ENCODE data around the gene C9orf57. TPM values are rescaled to one million over a fixed set of nuclear protein-coding genes. Genes with fewer than 3 reads are reported as not detected.

Gene C9orf57
- polyA plus RNA-seq, 1 donor (not counting 4 experiments of a cell fraction or from before 2014, with no cell fraction given): not detected

DNA sequence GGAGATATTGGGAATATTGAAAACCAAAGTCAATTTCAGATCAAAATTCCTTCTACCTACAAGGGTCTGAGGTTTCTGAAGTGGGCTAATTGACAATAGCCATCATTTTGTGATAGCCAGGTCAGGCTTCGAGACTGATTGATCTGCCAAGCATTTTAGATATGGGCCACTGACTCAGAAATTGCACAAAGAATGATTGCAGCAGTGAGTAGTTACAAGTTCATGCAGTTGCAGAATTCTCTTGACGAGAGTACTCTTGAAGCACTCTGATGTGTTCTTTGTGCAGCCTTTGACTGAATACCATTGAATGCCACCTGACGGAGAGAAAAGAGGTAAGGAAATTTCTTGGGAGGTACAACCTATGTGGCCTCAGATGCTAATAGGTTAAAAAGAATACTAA lies 8.3 kb downstream of the C9orf57 start:
- no peak overlapping the region for H3K27ac ChIP-seq (ENCODE audit: control insufficient read depth, insufficient read depth, low read length)
- no peaks in the 10 kb centered on the region for H4K20me1 ChIP-seq (ENCODE audit: control insufficient read depth, extremely low read depth, insufficient read depth, low read length)
- H2AFZ ChIP-seq (ENCODE audit: control insufficient read depth, low read length): no peak overlapping the region
- no peaks in the 10 kb centered on the region for H3K27me3 ChIP-seq (ENCODE audit: control insufficient read depth, extremely low read depth, insufficient read depth, low read length)
- no peak for DNase-seq (ENCODE audit: low read depth, low spot score)
- TF ChIP-seq EZH2 (IDR thresholded peaks at IDR 0.05; ENCODE audit: low read length) (no peak), CTCF (optimal IDR thresholded peaks at IDR 0.05 in 1 of 3, IDR thresholded peaks at IDR 0.05 in 1 of 3, conservative IDR thresholded peaks at IDR 0.05 in 1 of 3; ENCODE audit: extremely low read depth in 1 of 3, insufficient read depth in 2 of 3, low read length in 3 of 3) (no peak)
- dilution Hi-C loops (cut with MboI; ENCODE audit: extremely low pct_ligation_motif_present, low sequenced_read_pairs): no loop called here
- H3K4me3 ChIP-seq (ENCODE audit: control insufficient read depth in 2 of 3, extremely low read depth in 1 of 3, insufficient read depth in 2 of 3, low read depth in 1 of 3, low read length in 3 of 3): no peak overlapping the region
- H3K36me3 ChIP-seq (ENCODE audit: control insufficient read depth in 2 of 2, extremely low read depth in 1 of 2, insufficient read depth in 2 of 2, low read length in 2 of 2): no peaks in the 10 kb centered on the region
- FAIRE-seq: no peak
- no peaks in the 10 kb centered on the region for H3K79me2 ChIP-seq (ENCODE audit: control insufficient read depth, insufficient read depth, low read length)
- no peaks in the 10 kb centered on the region for H3K9me1 ChIP-seq (ENCODE audit: control insufficient read depth, extremely low read depth, insufficient read depth, low read length)
- no peak overlapping the region for H3K4me2 ChIP-seq (ENCODE audit: control insufficient read depth, extremely low read depth, insufficient read depth, low read depth, low read length)
- no peaks in the 10 kb centered on the region for H3K4me1 ChIP-seq (ENCODE audit: control insufficient read depth, extremely low read depth, insufficient read depth, low read length)
- H3K9ac ChIP-seq (ENCODE audit: control insufficient read depth, extremely low read depth, insufficient read depth, low read length): no peak overlapping the region
- no peaks in the 10 kb centered on the region for H3K9me3 ChIP-seq (ENCODE audit: control insufficient read depth, low read depth, low read length)

DNA sequence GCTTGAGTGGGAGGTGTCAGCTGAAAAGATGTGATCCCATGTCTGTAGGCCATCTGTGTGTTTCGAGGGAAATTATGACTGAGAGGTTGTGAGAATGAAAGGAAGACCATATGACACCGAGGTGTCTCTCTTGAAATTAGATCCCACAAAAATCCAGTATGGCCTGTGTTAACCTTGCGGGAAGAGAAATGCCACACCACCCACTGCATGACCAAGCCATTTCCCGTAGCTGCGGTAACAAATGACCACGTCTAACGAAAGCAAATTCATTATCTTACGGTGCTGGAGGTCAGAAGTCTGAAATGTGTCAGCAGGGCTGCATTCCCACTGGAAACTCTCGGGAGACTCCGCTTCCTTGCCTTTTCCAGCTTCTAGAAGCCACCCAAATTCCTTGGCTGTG lies 11.6 kb downstream of the C9orf57 start:
- TF ChIP-seq EZH2 (IDR thresholded peaks at IDR 0.05; ENCODE audit: low read length) (no peak), CTCF (optimal IDR thresholded peaks at IDR 0.05 in 1 of 3, IDR thresholded peaks at IDR 0.05 in 1 of 3, conservative IDR thresholded peaks at IDR 0.05 in 1 of 3; ENCODE audit: extremely low read depth in 1 of 3, insufficient read depth in 2 of 3, low read length in 3 of 3) (no peak)
- no peak for DNase-seq (ENCODE audit: low read depth, low spot score)
- no peak overlapping the region for H3K4me2 ChIP-seq (ENCODE audit: control insufficient read depth, extremely low read depth, insufficient read depth, low read depth, low read length)
- no peak overlapping the region for H2AFZ ChIP-seq (ENCODE audit: control insufficient read depth, low read length)
- no peak overlapping the region for H3K9ac ChIP-seq (ENCODE audit: control insufficient read depth, extremely low read depth, insufficient read depth, low read length)
- H3K27me3 ChIP-seq (ENCODE audit: control insufficient read depth, extremely low read depth, insufficient read depth, low read length): no peaks in the 10 kb centered on the region
- no peaks in the 10 kb centered on the region for H3K36me3 ChIP-seq (ENCODE audit: control insufficient read depth in 2 of 2, extremely low read depth in 1 of 2, insufficient read depth in 2 of 2, low read length in 2 of 2)
- no peaks in the 10 kb centered on the region for H4K20me1 ChIP-seq (ENCODE audit: control insufficient read depth, extremely low read depth, insufficient read depth, low read length)
- H3K9me3 ChIP-seq (ENCODE audit: control insufficient read depth, low read depth, low read length): no peaks in the 10 kb centered on the region
- dilution Hi-C loops (cut with MboI; ENCODE audit: extremely low pct_ligation_motif_present, low sequenced_read_pairs): loop anchor here (25.0 kb wide), 1 partner anchor 213 kb away; no protein-coding TSS in a partner anchor
- FAIRE-seq: no peak
- H3K4me3 ChIP-seq (ENCODE audit: control insufficient read depth in 2 of 3, extremely low read depth in 1 of 3, insufficient read depth in 2 of 3, low read depth in 1 of 3, low read length in 3 of 3): no peak overlapping the region
- no peaks in the 10 kb centered on the region for H3K4me1 ChIP-seq (ENCODE audit: control insufficient read depth, extremely low read depth, insufficient read depth, low read length)
- no peaks in the 10 kb centered on the region for H3K79me2 ChIP-seq (ENCODE audit: control insufficient read depth, insufficient read depth, low read length)
- no peak overlapping the region for H3K27ac ChIP-seq (ENCODE audit: control insufficient read depth, insufficient read depth, low read length)
- H3K9me1 ChIP-seq (ENCODE audit: control insufficient read depth, extremely low read depth, insufficient read depth, low read length): no peaks in the 10 kb centered on the region
